IMR-90 (cell line): ENCODE measurements around the gene MRPL54. TPM values are rescaled to one million over a fixed set of nuclear protein-coding genes. Genes with fewer than 3 reads are reported as not detected.

ENCODE experiments used
- ATAC-seq: fragments of 200-7000 bp; cut with Tn5 transposase; 2 replicates; pipeline ENCODE4 v1.9.1; 2020; ENCODE audit warnings: low read depth, mild to moderate bottlenecking, moderate library complexity
- BruUV-seq: library from RNA; stranded (reverse); fragments of 400-500 nt; replicated peaks from 2 replicates; lab custom pipeline; 2021; lab: Mats Ljungman, UMichigan
- CTCF ChIA-PET: fragments of 300-600 bp; formaldehyde crosslinking; extraction: SDS; loops from one replicate; lab custom pipeline; 2021; ENCODE audit warnings: antibody characterized with exemption; lab: Yijun Ruan, JAX
- POLR2A ChIA-PET: fragments of 300-600 bp; sonication (Branson Sonifier 250); formaldehyde crosslinking; loops from one replicate; lab custom pipeline; 2022; ENCODE audit warnings: antibody characterized with exemption; ENCODE audit not compliant: unreplicated experiment; lab: Charles Lee
- DNase-seq: peaks from one replicate; pipeline ENCODE4 v3.0.0; 2013
- H2AFZ ChIP-seq: replicated peaks from 2 replicates; pipeline ENCODE3; 2013; ENCODE audit warnings: low read length, mild to moderate bottlenecking; ENCODE audit not compliant: poor library complexity
- H2AK5ac ChIP-seq: 2 replicates; pipeline ENCODE4 v1.6.1; 2013; ENCODE audit warnings: low read depth, low read length, inconsistent platforms
- H2AK9ac ChIP-seq: replicated peaks from 2 replicates; pipeline ENCODE3; 2013; ENCODE audit warnings: mild to moderate bottlenecking, low read depth, low read length, moderate library complexity; ENCODE audit not compliant: poor library complexity
- H2BK120ac ChIP-seq: 2 replicates; pipeline ENCODE4 v1.6.1; 2013; ENCODE audit warnings: low read depth, low read length, inconsistent platforms
- H2BK15ac ChIP-seq: 3 replicates; pipeline ENCODE4 v1.6.1; 2013; ENCODE audit warnings: low read depth, low read length, inconsistent platforms
- H2BK20ac ChIP-seq: 2 replicates; pipeline ENCODE4 v1.6.1; 2013; ENCODE audit warnings: low read depth, mild to moderate bottlenecking, inconsistent platforms, low read length, moderate library complexity
- H2BK5ac ChIP-seq: 2 replicates; pipeline ENCODE4 v1.6.1; 2013; ENCODE audit warnings: mild to moderate bottlenecking, low read depth, low read length, inconsistent platforms; ENCODE audit not compliant: poor library complexity, severe bottlenecking
- H3K14ac ChIP-seq: replicated peaks from 2 replicates; pipeline ENCODE4 v1.6.1; 2013; ENCODE audit warnings: low read depth, low read length, inconsistent platforms
- H3K18ac ChIP-seq: 2 replicates; pipeline ENCODE4 v1.6.1; 2013; ENCODE audit warnings: low read depth, low read length, control low read depth
- H3K23ac ChIP-seq: 2 replicates; pipeline ENCODE4 v1.6.1; 2013; ENCODE audit warnings: low read depth, low read length, inconsistent platforms
- H3K27ac ChIP-seq: 2 replicates; pipeline ENCODE4 v1.5.1; 2013; ENCODE audit warnings: mild to moderate bottlenecking, control low read depth, low read length; ENCODE audit not compliant: insufficient read depth
- H3K27me3 ChIP-seq: 2 replicates; pipeline ENCODE4 v1.6.1; 2013; ENCODE audit warnings: low read length; ENCODE audit not compliant: control insufficient read depth, insufficient read depth
- H3K36me3 ChIP-seq: 2 replicates; pipeline ENCODE4 v1.6.1; 2013; ENCODE audit warnings: low read length, mixed read lengths; ENCODE audit not compliant: control insufficient read depth, insufficient read depth
- H3K4ac ChIP-seq: 2 replicates; pipeline ENCODE4 v1.6.1; 2013; ENCODE audit warnings: low read depth, low read length, inconsistent platforms
- H3K4me1 ChIP-seq: 2 replicates; pipeline ENCODE4 v1.6.1; 2013; ENCODE audit warnings: low read length, mixed read lengths; ENCODE audit not compliant: control insufficient read depth, insufficient read depth
- H3K4me2 ChIP-seq: 2 replicates; pipeline ENCODE4 v1.6.1; 2013; ENCODE audit warnings: low read depth, mild to moderate bottlenecking, control low read depth, low read length, moderate library complexity
- H3K4me3 ChIP-seq: 2 replicates; pipeline ENCODE4 v1.5.1; 2013; ENCODE audit warnings: low read depth, mild to moderate bottlenecking, control low read depth, low read length, moderate library complexity; ENCODE audit not compliant: insufficient read depth
- H3K56ac ChIP-seq: 2 replicates; pipeline ENCODE4 v1.6.1; 2013; ENCODE audit warnings: low read length, inconsistent platforms; ENCODE audit not compliant: insufficient read depth; ENCODE audit errors: extremely low read depth
- H3K79me1 ChIP-seq, 2 experiments: 2 replicates each; pipeline ENCODE4 v1.6.1; 2013; ENCODE audit warnings: low read length in 2 of 2, inconsistent platforms in 1 of 2, low read depth in 1 of 2
- H3K9ac ChIP-seq: 2 replicates; pipeline ENCODE4 v1.6.1; 2013; ENCODE audit warnings: low read depth, low read length, control low read depth
- H3K9me1 ChIP-seq: 2 replicates; pipeline ENCODE4 v1.6.1; 2013; ENCODE audit warnings: low read length, inconsistent platforms; ENCODE audit not compliant: insufficient read depth
- H3K9me3 ChIP-seq: 2 replicates; pipeline ENCODE4 v1.6.1; 2013; ENCODE audit warnings: low read length; ENCODE audit not compliant: control insufficient read depth, insufficient read depth
- H4K20me1 ChIP-seq: 2 replicates; pipeline ENCODE4 v1.6.1; 2013; ENCODE audit warnings: low read length, inconsistent platforms; ENCODE audit not compliant: insufficient read depth
- H4K5ac ChIP-seq: 2 replicates; pipeline ENCODE4 v1.6.1; 2013; ENCODE audit warnings: mild to moderate bottlenecking, low read depth, low read length, control low read depth
- H4K8ac ChIP-seq, 2 experiments: 2 replicates each; pipeline ENCODE4 v1.6.1; 2013; ENCODE audit warnings: low read depth in 2 of 2, low read length in 2 of 2, control low read depth in 1 of 2, inconsistent platforms in 1 of 2
- H4K91ac ChIP-seq: 2 replicates; pipeline ENCODE4 v1.6.1; 2013; ENCODE audit warnings: low read depth, low read length, inconsistent platforms; ENCODE audit not compliant: insufficient read depth
- BHLHE40 ChIP-seq: fragments of 150-350 bp; IDR thresholded peaks from 2 replicates; pipeline ENCODE4 v1.6.1; 2016; ENCODE audit warnings: mild to moderate bottlenecking, low read depth, low read length
- CEBPB ChIP-seq: IDR thresholded peaks from 2 replicates; pipeline ENCODE4 v1.6.1; 2012; ENCODE audit warnings: low read depth, low read length, improper control_type of control experiment
- CHD1 ChIP-seq: IDR thresholded peaks from 2 replicates; pipeline ENCODE4 v1.6.1; 2012; ENCODE audit warnings: low read depth, low read length, improper control_type of control experiment
- CTCF ChIP-seq: conservative IDR thresholded peaks from 2 replicates; pipeline ENCODE4 v1.5.1; 2012; ENCODE audit warnings: mild to moderate bottlenecking, low read depth, low read length, improper control_type of control experiment
- ELK1 ChIP-seq: fragments of 150-350 bp; IDR thresholded peaks from 2 replicates; pipeline ENCODE4 v1.6.1; 2016; ENCODE audit warnings: low read depth, mild to moderate bottlenecking, low read length, moderate library complexity, borderline replicate concordance
- FOS ChIP-seq: fragments of 150-350 bp; IDR thresholded peaks from 2 replicates; pipeline ENCODE4 v1.6.1; 2016; ENCODE audit warnings: low read depth, low read length
- MAFK ChIP-seq: IDR thresholded peaks from 2 replicates; pipeline ENCODE4 v1.6.1; 2012; ENCODE audit warnings: low read depth, low read length, improper control_type of control experiment
- MAZ ChIP-seq: IDR thresholded peaks from 2 replicates; pipeline ENCODE4 v1.6.1; 2012; ENCODE audit warnings: low read depth, mild to moderate bottlenecking, low read length, improper control_type of control experiment, moderate library complexity, borderline replicate concordance
- MXI1 ChIP-seq: IDR thresholded peaks from 2 replicates; pipeline ENCODE4 v1.6.1; 2012; ENCODE audit warnings: low read depth, mild to moderate bottlenecking, low read length, moderate library complexity, borderline replicate concordance
- NFE2L2 ChIP-seq: fragments of 150-350 bp; IDR thresholded peaks from 2 replicates; pipeline ENCODE4 v1.6.1; 2016; ENCODE audit warnings: low read depth, mild to moderate bottlenecking, low read length
- POLR2A ChIP-seq: IDR thresholded peaks from 2 replicates; pipeline ENCODE4 v1.6.1; 2012; ENCODE audit warnings: mild to moderate bottlenecking, low read depth, low read length
- RCOR1 ChIP-seq: IDR thresholded peaks from 2 replicates; pipeline ENCODE4 v1.6.1; 2012; ENCODE audit warnings: mild to moderate bottlenecking, low read length, improper control_type of control experiment; ENCODE audit not compliant: insufficient replicate concordance
- RFX5 ChIP-seq: IDR thresholded peaks from 2 replicates; pipeline ENCODE4 v1.8.0; 2012; ENCODE audit warnings: low read depth, mild to moderate bottlenecking, low read length, moderate library complexity
- SMC3 ChIP-seq: fragments of 150-350 bp; IDR thresholded peaks from 2 replicates; pipeline ENCODE4 v1.6.1; 2016; ENCODE audit warnings: low read depth, mild to moderate bottlenecking, antibody characterized with exemption, low read length, moderate library complexity
- USF2 ChIP-seq: fragments of 150-350 bp; IDR thresholded peaks from 2 replicates; pipeline ENCODE4 v1.6.1; 2017; ENCODE audit warnings: mild to moderate bottlenecking, antibody characterized with exemption, low read length, low read depth
- WGBS, 2 experiments: methylation state at CpG; one replicate each; pipeline versions ENCODE4 v1.1.5 to v1.1.7; 2013; ENCODE audit warnings: missing lambda C conversion rate in 2 of 2; ENCODE audit not compliant: insufficient read length in 1 of 2; ENCODE audit errors: extremely low coverage in 2 of 2; 5-methylcytosine and 5-hydroxymethylcytosine counted together
- dilution Hi-C: fragments of 300-500 bp; cut with HindIII; formaldehyde crosslinking; loops from one replicate; pipeline ENCODE4 v1.14.3; 2018; ENCODE audit warnings: low sequenced_read_pairs; ENCODE audit not compliant: unreplicated experiment
- in situ Hi-C: fragments of 300-500 bp; cut with MboI; formaldehyde crosslinking; loops from 3 replicates; pipeline ENCODE4 v1.14.3; 2019; ENCODE audit warnings: low sequenced_read_pairs, inconsistent platforms, mixed read lengths
- intact Hi-C: fragments of 100-400 bp; cut with micrococcal nuclease; formaldehyde crosslinking; loops from 2 replicates; pipeline ENCODE4 v1.10.0; 2022
- polyA plus RNA-seq, 3 experiments: library from polyadenylated mRNA; depleted of rRNA; stranded (reverse); fragments of >200 nt; gene quantifications; 2 replicates each; pipeline ENCODE4 v1.2.3, GENCODE V29; 2012; ENCODE audit warnings: low replicate concordance in 1 of 3
- total RNA-seq: library from RNA; depleted of rRNA; stranded (reverse); fragments of >200 nt; gene quantifications from 2 replicates; pipeline ENCODE4 v1.2.3, GENCODE V29; 2012

Gene MRPL54
- total and polyA plus RNA-seq, 2 of the 4 experiments (the other 2 are of a cell fraction), result 55.9 to 75.7 TPM

GRCh38 chr19:3785938-3786824 is 23.7 kb downstream of the MRPL54 start, which contains the start of gene MATK:
MATK (minus strand) TSS chr19:3786381; CDS start chr19:3785135, 1,246 bp downstream.
- no peak within 1 kb of the TSS for H2BK15ac ChIP-seq
- no peaks in the 10 kb centered on the region for H4K20me1 ChIP-seq
- no peak within 1 kb of the TSS for H2BK5ac ChIP-seq
- dilution Hi-C loops, result no loop called here
- no peak within 1 kb of the TSS for H3K18ac ChIP-seq
- no peak within 1 kb of the TSS for H2AK5ac ChIP-seq
- no peak within 1 kb of the TSS for H4K8ac ChIP-seq
- no peak within 1 kb of the TSS for H2BK20ac ChIP-seq
- H3K9me3 ChIP-seq, result peaks cover 27% of the 10 kb centered on the region
- ATAC-seq (no peak), DNase-seq (no peak)
- POLR2A ChIA-PET, result interaction anchor here (0.6 kb wide), 1 partner anchor 24 kb away, joined by 4 read pairs; the partner anchor contains the start of gene MRPL54
- no peak within 1 kb of the TSS for H3K9ac ChIP-seq
- CTCF ChIA-PET, result no interaction called here
- no peaks in the 10 kb centered on the region for H3K36me3 ChIP-seq
- H3K4me3 ChIP-seq, result no peak within 1 kb of the TSS
- H2AK9ac ChIP-seq, result no peak within 1 kb of the TSS
- intact Hi-C loops, result no loop called here
- H2BK120ac ChIP-seq, result no peak within 1 kb of the TSS
- H3K9me1 ChIP-seq, result no peaks in the 10 kb centered on the region
- no peak within 1 kb of the TSS for H3K14ac ChIP-seq
- H3K4ac ChIP-seq, result no peak within 1 kb of the TSS
- peaks cover 29% of the 10 kb centered on the region for H3K27me3 ChIP-seq
- no peak within 1 kb of the TSS for H3K27ac ChIP-seq
- no peak within 1 kb of the TSS for H4K91ac ChIP-seq
- H3K4me2 ChIP-seq, result no peak within 1 kb of the TSS
- no peaks in the 10 kb centered on the region for H3K4me1 ChIP-seq
- in situ Hi-C loops, result no loop called here
- no peak within 1 kb of the TSS for H3K56ac ChIP-seq
- 4% methylated on average over 17 of the region's 101 CpGs; no CpG with 5 or more reads in 1 of the 2 experiments for WGBS, 2 experiments
- no peak within 1 kb of the TSS for H3K23ac ChIP-seq
- BruUV-seq, result no TSS peak
- H4K5ac ChIP-seq, result no peak within 1 kb of the TSS
- no peaks in the 10 kb centered on the region for H3K79me1 ChIP-seq
- no peak within 1 kb of the TSS for H2AFZ ChIP-seq
- TF ChIP-seq NFE2L2, result no peak
- TF ChIP-seq RCOR1, result no peak
- TF ChIP-seq FOS, result no peak
- TF ChIP-seq RFX5, result no peak
- no peak for TF ChIP-seq ELK1
- no peak for TF ChIP-seq CTCF
- TF ChIP-seq USF2, result no peak
- TF ChIP-seq MAFK, result no peak
- no peak for TF ChIP-seq CEBPB
- TF ChIP-seq MXI1, result no peak
- TF ChIP-seq MAZ, result no peak
- TF ChIP-seq POLR2A, result no peak
- no peak for TF ChIP-seq CHD1
- no peak for TF ChIP-seq SMC3
- TF ChIP-seq BHLHE40, result no peak
